ENCODE data around the gene SPOCD1. TPM values are rescaled to one million over a fixed set of nuclear protein-coding genes. Genes with fewer than 3 reads are reported as not detected.

SPOCD1 gene
- total and polyA plus RNA-seq, 10 donors, result 0.74 to 5.0 (median 3.0) TPM

- peaks cover 0 to 51% (median 29%) of the 10 kb centered on the region in 7 donors for H3K27me3 ChIP-seq (replicated peaks in 1 of 7)
- intact Hi-C loops (cut with DNase I; ENCODE audit: low total_unique reads), result no loop called here
- no peak overlapping the region for H3K4me3 ChIP-seq
- no peaks in the 10 kb centered on the region for H3K36me3 ChIP-seq
- no peak overlapping the region for H3K27ac ChIP-seq
- 56 to 68% (median 60%) methylated on average over 5 of the region's 5 CpGs for WGBS, 5 donors
- no peaks in the 10 kb centered on the region for H3K9me3 ChIP-seq
- TF ChIP-seq POLR2A (IDR thresholded peaks at IDR 0.05) (no peak), POLR2AphosphoS5 (IDR thresholded peaks at IDR 0.05) (no peak), CTCF (IDR thresholded peaks at IDR 0.05 in 8 of 11, conservative IDR thresholded peaks at IDR 0.05 in 3 of 11) (no peak)
- H3K4me1 ChIP-seq, result peaks cover 23 to 56% (median 40%) of the 10 kb centered on the region in 6 donors
- no peak for DNase-seq
These were observed 46.7 kb downstream of the SPOCD1 start for GRCh38 chr1:31768939-31769704.

DNA sequence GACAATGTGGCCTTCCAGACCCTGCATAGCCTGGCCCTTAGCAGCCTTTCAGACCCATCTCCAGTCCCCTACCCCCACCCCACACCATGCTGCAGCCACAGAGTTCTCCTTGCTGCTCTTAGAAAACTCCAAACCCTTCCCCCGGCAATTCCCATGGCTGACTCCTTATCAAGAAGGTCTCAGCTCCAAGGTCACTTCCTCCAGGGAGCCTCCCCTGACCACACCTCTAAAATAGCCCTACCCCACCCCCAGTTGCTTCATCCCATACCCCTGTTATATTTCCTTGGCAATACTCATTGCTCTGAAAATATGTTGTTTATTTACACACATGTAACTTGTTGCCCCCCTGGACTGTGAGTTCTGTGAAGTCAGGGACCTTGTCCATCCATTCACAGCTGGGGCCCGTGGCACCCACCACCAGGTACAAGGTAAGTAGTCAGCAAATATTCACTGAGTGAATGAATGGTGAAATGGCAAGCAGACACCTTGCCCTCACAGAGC, 47.4 kb downstream of the SPOCD1 start:
- intact Hi-C loops (cut with DNase I; ENCODE audit: low total_unique reads), result no loop called here
- WGBS, 5 donors, result 60 to 78% (median 71%) methylated on average over 2 of the region's 2 CpGs
- peaks cover 0 to 48% (median 22%) of the 10 kb centered on the region in 7 donors for H3K27me3 ChIP-seq (replicated peaks in 1 of 7)

DNA sequence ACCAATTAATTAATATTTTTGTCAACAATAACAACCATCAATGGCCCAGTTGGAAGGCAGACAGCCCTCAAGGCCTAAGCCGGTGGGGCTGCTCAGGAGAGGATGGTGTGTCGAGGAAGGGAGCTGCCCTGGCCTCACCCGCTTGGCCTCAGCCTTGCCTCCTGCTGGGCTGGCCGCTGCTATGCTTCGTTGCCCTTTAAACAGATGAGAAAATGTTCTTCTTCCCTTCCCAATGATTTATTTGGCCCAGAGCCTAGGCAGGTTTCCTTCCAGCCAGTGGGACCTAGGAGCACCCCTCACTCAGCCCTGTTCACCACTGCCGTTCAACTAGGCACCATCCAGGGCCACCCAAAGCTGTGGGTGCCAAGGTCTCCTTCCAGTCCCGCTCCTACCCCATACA, 48.6 kb downstream of the SPOCD1 start:
- peaks cover 20 to 58% (median 44%) of the 10 kb centered on the region in 6 donors for H3K4me1 ChIP-seq
- intact Hi-C loops (cut with DNase I; ENCODE audit: low total_unique reads), result no loop called here
- H3K27me3 ChIP-seq (replicated peaks in 1 of 7), result peaks cover 0 to 48% (median 21%) of the 10 kb centered on the region in 7 donors
- no peak for DNase-seq
- H3K4me3 ChIP-seq, result no peak overlapping the region
- WGBS, 5 donors, result 77 to 89% (median 83%) methylated on average over 7 of the region's 7 CpGs
- H3K27ac ChIP-seq, result no peak overlapping the region
- no peaks in the 10 kb centered on the region for H3K36me3 ChIP-seq
- no peaks in the 10 kb centered on the region for H3K9me3 ChIP-seq
- TF ChIP-seq POLR2AphosphoS5 (IDR thresholded peaks at IDR 0.05) (no peak), CTCF (IDR thresholded peaks at IDR 0.05 in 8 of 11, conservative IDR thresholded peaks at IDR 0.05 in 3 of 11) (no peak), POLR2A (IDR thresholded peaks at IDR 0.05) (no peak)

More for the DNA sequence above, 47.4 kb downstream of the SPOCD1 start:
- H3K9me3 ChIP-seq, result no peaks in the 10 kb centered on the region
- TF ChIP-seq POLR2AphosphoS5 (IDR thresholded peaks at IDR 0.05) (no peak), POLR2A (IDR thresholded peaks at IDR 0.05) (no peak), CTCF (IDR thresholded peaks at IDR 0.05 in 8 of 11, conservative IDR thresholded peaks at IDR 0.05 in 3 of 11) (no peak)
- no peak overlapping the region for H3K27ac ChIP-seq
- H3K4me1 ChIP-seq, result peaks cover 23 to 58% (median 44%) of the 10 kb centered on the region in 6 donors
- DNase-seq, result no peak
- no peak overlapping the region for H3K4me3 ChIP-seq
- H3K36me3 ChIP-seq, result no peaks in the 10 kb centered on the region

- H3K4me3 ChIP-seq, result no peak overlapping the region
- no peak for TF ChIP-seq POLR2A (IDR thresholded peaks at IDR 0.05)
- no peak for TF ChIP-seq POLR2AphosphoS5 (IDR thresholded peaks at IDR 0.05)
- TF ChIP-seq CTCF (IDR thresholded peaks at IDR 0.05 in 8 of 11, conservative IDR thresholded peaks at IDR 0.05 in 3 of 11), result no peak
- DNase-seq, result no peak
- WGBS, 5 donors, result 82 to 92% (median 89%) methylated on average over 6 of the region's 6 CpGs
- no peaks in the 10 kb centered on the region for H3K9me3 ChIP-seq
- H3K4me1 ChIP-seq, result peaks cover 22 to 67% (median 54%) of the 10 kb centered on the region in 6 donors
- no peak overlapping the region for H3K27ac ChIP-seq
- H3K36me3 ChIP-seq, result no peaks in the 10 kb centered on the region
- intact Hi-C loops (cut with DNase I; ENCODE audit: low total_unique reads), result no loop called here
- H3K27me3 ChIP-seq (replicated peaks in 1 of 7), result peaks cover 0 to 51% (median 22%) of the 10 kb centered on the region in 7 donors
These were observed 50.3 kb downstream of the SPOCD1 start for GRCh38 chr1:31765516-31765915.

Data from spleen (tissue), 11 donors.